Duodenal mucosa (tissue), 2 donors: Measurements from ENCODE around the gene JPT2.

Experiments used
- H3K27ac ChIP-seq: one replicate; pipeline ENCODE4 v1.7.0; 2013; ENCODE audit warnings: low read depth, low read length
- H3K27me3 ChIP-seq, 2 donors: one replicate each; pipeline ENCODE4 v1.7.0; 2013; ENCODE audit warnings: low read length in 2 of 2, control low read depth in 1 of 2; ENCODE audit not compliant: insufficient read depth in 2 of 2, control insufficient read depth in 1 of 2
- H3K36me3 ChIP-seq, 2 donors: one replicate each; pipeline ENCODE4 v1.7.0; 2013; ENCODE audit warnings: low read length in 2 of 2, control low read depth in 1 of 2; ENCODE audit not compliant: insufficient read depth in 2 of 2, control insufficient read depth in 1 of 2
- H3K4me1 ChIP-seq, 2 donors: one replicate each; pipeline ENCODE4 v1.7.0; 2013; ENCODE audit warnings: low read length in 2 of 2, control low read depth in 1 of 2; ENCODE audit not compliant: insufficient read depth in 2 of 2, control insufficient read depth in 1 of 2
- H3K4me3 ChIP-seq, 2 donors: one replicate each; pipeline ENCODE4 v1.7.0; 2013; ENCODE audit warnings: low read length in 2 of 2, low read depth in 1 of 2
- H3K9ac ChIP-seq, 2 donors: one replicate each; pipeline ENCODE4 v1.7.0; 2013; ENCODE audit warnings: low read length in 2 of 2, low read depth in 1 of 2
- H3K9me3 ChIP-seq, 2 donors: one replicate each; pipeline ENCODE4 v1.7.0; 2013; ENCODE audit warnings: low read length in 2 of 2, control low read depth in 1 of 2; ENCODE audit not compliant: control insufficient read depth in 1 of 2

Gene JPT2

GRCh38 chr16:1741553-1742165, 63.6 kb downstream of the JPT2 start:
- Histone ChIP-seq H3K9ac (no peak overlapping the region), H3K27me3 (no peaks in the 10 kb centered on the region), H3K4me1 (no peaks in the 10 kb centered on the region), H3K9me3 (peaks cover 9 to 11% of the 10 kb centered on the region in 2 donors), H3K27ac (no peak overlapping the region), H3K36me3 (peaks cover 13 to 30% of the 10 kb centered on the region in 2 donors), H3K4me3 (no peak overlapping the region)

GRCh38 chr16:1743376-1744337, 65.6 kb downstream of the JPT2 start:
- no peak overlapping the region for H3K27ac ChIP-seq
- no peaks in the 10 kb centered on the region for H3K4me1 ChIP-seq
- H3K36me3 ChIP-seq, result peaks cover 16 to 50% of the 10 kb centered on the region in 2 donors
- no peak overlapping the region for H3K9ac ChIP-seq
- peaks cover under 1 to 6% of the 10 kb centered on the region in 2 donors for H3K9me3 ChIP-seq
- H3K4me3 ChIP-seq, result no peak overlapping the region
- H3K27me3 ChIP-seq, result no peaks in the 10 kb centered on the region

GRCh38 chr16:1744338-1744840, 66.3 kb downstream of the JPT2 start:
- H3K27me3 ChIP-seq, result no peaks in the 10 kb centered on the region
- H3K27ac ChIP-seq, result no peak overlapping the region
- no peaks in the 10 kb centered on the region for H3K4me1 ChIP-seq
- H3K4me3 ChIP-seq, result no peak overlapping the region
- H3K9me3 ChIP-seq, result peaks cover 0 to under 1% of the 10 kb centered on the region in 2 donors
- no peak overlapping the region for H3K9ac ChIP-seq
- H3K36me3 ChIP-seq, result peaks cover 20 to 57% of the 10 kb centered on the region in 2 donors

GRCh38 chr16:1745181-1745899, 67.3 kb downstream of the JPT2 start:
- Histone ChIP-seq H3K36me3 (peaks cover 20 to 59% of the 10 kb centered on the region in 2 donors), H3K4me3 (no peak overlapping the region), H3K9ac (no peak overlapping the region), H3K27me3 (no peaks in the 10 kb centered on the region), H3K27ac (no peak overlapping the region), H3K4me1 (no peaks in the 10 kb centered on the region), H3K9me3 (no peaks in the 10 kb centered on the region)

GRCh38 chr16:1745900-1746692, 68.0 kb downstream of the JPT2 start:
- Histone ChIP-seq H3K4me1 (no peaks in the 10 kb centered on the region), H3K27me3 (no peaks in the 10 kb centered on the region), H3K27ac (no peak overlapping the region), H3K4me3 (no peak overlapping the region), H3K36me3 (peaks cover 13 to 58% of the 10 kb centered on the region in 2 donors), H3K9me3 (no peaks in the 10 kb centered on the region), H3K9ac (no peak overlapping the region)

- Histone ChIP-seq H3K4me1 (no peaks in the 10 kb centered on the region), H3K9ac (no peak overlapping the region), H3K27me3 (no peaks in the 10 kb centered on the region), H3K27ac (no peak overlapping the region), H3K36me3 (peaks cover 18 to 64% of the 10 kb centered on the region in 2 donors), H3K9me3 (no peaks in the 10 kb centered on the region), H3K4me3 (no peak overlapping the region)
Observed at GRCh38 chr16:1746693-1747195, 68.7 kb downstream of the JPT2 start.

GRCh38 chr16:1747934-1748333, 69.9 kb downstream of the JPT2 start:
- H3K27me3 ChIP-seq, result no peaks in the 10 kb centered on the region
- H3K4me1 ChIP-seq, result no peaks in the 10 kb centered on the region
- H3K36me3 ChIP-seq, result peaks cover 17 to 75% of the 10 kb centered on the region in 2 donors
- no peak overlapping the region for H3K9ac ChIP-seq
- H3K9me3 ChIP-seq, result no peaks in the 10 kb centered on the region
- H3K4me3 ChIP-seq, result no peak overlapping the region
- no peak overlapping the region for H3K27ac ChIP-seq

GRCh38 chr16:1749152-1750117, 71.4 kb downstream of the JPT2 start:
- Histone ChIP-seq H3K36me3 (peaks cover 17 to 68% of the 10 kb centered on the region in 2 donors), H3K27me3 (no peaks in the 10 kb centered on the region), H3K4me1 (no peaks in the 10 kb centered on the region), H3K9me3 (no peaks in the 10 kb centered on the region), H3K27ac (no peak overlapping the region), H3K4me3 (no peak overlapping the region), H3K9ac (no peak overlapping the region)
